Measurements from ENCODE around the gene NOTCH1.

Gene NOTCH1

DNA sequence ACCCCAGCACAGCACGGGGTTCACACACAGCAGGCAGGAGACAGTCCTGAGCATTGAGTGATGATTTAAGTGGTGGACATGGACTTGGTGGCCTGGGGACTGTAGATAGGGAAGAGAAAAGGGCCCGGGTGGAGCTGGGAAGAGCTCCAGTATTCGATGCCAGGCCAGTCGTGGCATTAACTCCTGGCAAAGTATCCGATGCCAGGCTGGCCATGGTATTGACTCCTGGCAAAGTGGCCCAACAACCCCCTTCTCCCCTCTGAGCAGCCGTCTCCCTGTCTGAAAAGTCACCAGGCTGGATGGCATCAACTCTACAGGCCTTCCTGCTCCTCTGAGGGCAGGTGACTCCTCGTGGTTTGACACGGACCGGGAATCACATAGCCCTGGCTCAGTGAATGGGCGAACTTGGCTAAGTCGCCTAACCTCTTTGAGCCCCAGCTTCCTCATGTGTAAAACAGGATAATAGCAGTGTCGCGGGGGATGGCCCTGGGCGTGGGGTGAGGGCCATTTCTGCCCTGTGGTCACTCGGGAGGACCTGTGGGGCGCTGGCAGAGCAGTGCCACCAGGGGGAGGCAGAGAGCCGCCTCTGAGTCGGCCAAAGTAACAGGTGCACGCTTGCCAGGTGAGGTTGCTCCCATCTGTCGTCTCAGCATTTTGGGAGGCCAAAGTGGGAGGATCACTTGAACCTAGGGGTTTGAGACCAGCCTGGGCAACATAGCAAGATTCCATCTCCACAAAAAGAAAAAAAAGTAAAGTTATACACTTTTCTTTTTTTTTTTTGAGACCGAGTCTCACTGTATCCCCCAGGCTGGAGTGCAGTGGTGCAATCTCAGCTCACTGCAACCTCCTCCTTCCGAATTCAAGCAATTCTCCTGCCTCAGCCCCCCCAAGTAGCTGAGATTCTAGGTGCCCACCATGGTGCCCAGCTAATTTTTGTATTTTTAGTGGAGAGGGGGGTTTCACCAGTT, 57.3 kb downstream of the NOTCH1 start:
- TF ChIP-seq, protein P1, sequence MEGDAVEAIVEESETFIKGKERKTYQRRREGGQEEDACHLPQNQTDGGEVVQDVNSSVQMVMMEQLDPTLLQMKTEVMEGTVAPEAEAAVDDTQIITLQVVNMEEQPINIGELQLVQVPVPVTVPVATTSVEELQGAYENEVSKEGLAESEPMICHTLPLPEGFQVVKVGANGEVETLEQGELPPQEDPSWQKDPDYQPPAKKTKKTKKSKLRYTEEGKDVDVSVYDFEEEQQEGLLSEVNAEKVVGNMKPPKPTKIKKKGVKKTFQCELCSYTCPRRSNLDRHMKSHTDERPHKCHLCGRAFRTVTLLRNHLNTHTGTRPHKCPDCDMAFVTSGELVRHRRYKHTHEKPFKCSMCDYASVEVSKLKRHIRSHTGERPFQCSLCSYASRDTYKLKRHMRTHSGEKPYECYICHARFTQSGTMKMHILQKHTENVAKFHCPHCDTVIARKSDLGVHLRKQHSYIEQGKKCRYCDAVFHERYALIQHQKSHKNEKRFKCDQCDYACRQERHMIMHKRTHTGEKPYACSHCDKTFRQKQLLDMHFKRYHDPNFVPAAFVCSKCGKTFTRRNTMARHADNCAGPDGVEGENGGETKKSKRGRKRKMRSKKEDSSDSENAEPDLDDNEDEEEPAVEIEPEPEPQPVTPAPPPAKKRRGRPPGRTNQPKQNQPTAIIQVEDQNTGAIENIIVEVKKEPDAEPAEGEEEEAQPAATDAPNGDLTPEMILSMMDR (IDR thresholded peaks at IDR 0.05), result peak; percentile 94
- Histone ChIP-seq H3K4me3 (no peak overlapping the region), H3K27ac (no peak overlapping the region)
- DNase-seq (ENCODE audit: low spot score), result no peak

DNA sequence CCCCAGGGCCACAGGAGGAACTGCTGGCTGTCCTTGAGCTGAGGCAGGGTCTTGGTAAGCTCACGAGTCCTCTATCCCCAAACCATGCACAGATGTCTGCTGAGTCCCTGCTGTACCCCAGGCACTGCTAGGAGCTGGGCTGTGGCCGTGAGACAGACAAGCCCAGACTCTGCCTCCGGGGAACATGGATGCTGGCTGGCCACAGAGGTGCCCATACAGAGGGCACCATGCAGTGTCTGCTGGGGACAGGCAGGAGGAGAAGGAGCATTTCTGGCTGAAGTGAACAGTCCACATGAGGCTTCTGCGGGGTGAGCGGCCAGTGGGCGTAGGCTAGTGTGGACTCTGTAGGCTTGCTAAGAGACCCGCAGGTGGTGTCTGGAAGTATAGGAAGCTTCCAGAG, 58.2 kb downstream of the NOTCH1 start:
- TF ChIP-seq, protein P1 (IDR thresholded peaks at IDR 0.05), result no peak
- Histone ChIP-seq H3K4me3 (no peak overlapping the region), H3K27ac (no peak overlapping the region)
- no peak for DNase-seq (ENCODE audit: low spot score)

DNA sequence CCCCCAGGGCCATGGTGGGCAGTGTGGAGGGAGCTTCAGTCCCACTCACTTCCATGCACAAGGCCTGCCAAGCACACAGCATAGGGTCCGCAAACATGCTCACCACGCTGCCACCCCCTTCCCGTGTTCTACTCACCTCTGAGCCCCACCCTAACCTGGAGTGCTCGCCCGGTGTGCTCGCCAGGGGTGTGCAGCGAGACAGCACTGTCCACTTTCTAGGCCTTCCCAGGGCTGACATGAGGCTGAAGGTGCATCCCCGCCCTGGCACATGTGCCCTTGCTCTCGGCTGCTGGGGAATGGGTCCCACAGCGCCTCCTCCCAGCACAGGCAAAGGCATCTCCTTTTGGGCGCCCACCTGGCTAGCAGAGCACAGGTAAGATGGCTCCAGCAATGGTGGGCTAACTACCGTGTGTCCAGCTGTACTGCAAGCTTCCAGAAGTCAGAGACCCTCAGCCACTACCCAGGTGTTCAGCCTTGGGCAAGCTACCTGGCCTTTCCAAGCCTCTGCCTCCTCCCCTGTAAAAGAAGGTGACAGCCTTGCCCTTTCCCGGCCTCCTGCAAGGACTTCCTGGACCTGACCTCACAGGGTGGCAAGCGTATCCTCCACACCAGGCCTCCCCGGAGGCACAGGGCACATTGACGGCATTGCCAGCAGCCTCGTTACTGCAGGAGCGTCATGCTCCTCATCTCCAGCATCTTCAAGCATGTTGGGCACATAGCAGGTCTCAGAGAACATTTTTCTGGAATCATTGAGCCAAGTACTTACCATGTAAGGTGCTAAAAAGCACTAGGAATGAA, 58.8 kb downstream of the NOTCH1 start:
- DNase-seq (ENCODE audit: low spot score), result no peak
- Histone ChIP-seq H3K4me3 (no peak overlapping the region), H3K27ac (no peak overlapping the region)
- TF ChIP-seq, protein P1 (IDR thresholded peaks at IDR 0.05), result no peak

DNA sequence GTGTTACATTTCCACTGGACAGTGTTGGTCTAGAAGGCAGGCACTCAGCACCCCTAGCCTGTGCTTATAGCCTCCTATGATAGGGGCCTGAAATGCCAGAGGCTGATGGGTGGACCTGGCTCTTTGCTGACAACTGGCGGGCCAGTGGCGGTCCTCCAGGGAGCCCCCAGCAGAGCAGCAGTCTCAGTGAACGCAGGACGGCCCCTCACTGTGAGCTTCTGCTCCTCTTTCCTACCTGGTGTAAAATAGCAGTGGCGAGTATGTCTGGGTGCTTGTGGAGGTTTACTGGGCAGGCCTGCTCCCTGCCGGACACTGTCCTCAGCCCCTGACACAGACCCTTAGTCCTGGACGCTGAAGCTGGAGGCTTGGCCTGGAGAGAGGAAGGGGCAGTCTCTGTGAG, 59.7 kb downstream of the NOTCH1 start:
- H3K4me3 ChIP-seq, result no peak overlapping the region
- H3K27ac ChIP-seq, result no peak overlapping the region
- no peak for DNase-seq (ENCODE audit: low spot score)
- TF ChIP-seq, protein P1 (IDR thresholded peaks at IDR 0.05), result no peak

DNA sequence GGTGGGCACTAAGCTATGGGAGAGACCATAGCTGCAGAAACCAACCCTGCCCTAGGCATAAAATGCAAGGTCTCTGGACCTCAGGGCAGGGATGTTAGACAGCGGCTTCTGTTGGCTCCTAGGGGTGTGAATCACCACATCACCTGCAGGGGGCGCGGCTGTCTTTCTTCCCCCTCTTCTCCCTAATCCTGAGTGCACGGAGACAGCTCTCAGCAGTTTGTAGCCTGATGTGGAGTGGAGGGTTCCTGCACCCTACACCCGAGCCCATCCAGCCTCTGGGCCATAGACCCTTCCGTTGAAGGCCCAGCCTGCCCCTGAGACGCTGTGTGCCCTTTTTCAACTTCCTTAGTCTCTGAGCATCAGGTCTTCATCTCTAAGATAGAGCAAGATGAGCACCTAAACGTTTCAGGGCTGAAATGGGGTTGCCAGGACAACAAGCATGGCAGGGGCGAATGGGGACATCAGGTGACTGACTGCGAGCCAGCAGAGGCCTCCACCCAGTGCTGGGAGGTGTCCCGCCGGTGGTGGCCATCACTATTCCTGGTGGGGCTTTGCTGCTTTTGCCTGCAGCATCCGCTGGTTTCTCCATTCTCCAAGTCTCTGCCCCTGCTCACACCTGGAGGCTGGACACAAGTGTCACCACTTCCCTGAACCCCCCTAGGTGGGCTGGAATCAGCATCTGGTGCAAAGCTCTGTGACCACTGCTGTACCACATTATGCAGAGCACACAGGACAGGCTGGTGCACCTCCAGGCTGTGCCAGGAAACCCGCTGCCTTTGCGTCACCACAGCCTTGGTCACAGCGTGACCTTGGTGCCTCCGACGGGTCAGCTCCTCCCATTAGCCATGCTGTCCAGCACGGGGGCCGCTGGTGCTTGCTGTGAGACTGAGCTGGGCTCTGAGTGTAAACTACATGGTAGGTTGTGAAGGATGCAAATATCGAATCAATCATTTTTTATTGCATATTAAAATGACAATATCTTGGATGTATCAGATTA, 60.5 kb downstream of the NOTCH1 start:
- TF ChIP-seq, protein P1 (IDR thresholded peaks at IDR 0.05), result peak; percentile 83
- peak; percentile 90 for DNase-seq (ENCODE audit: low spot score)
- no peak overlapping the region for H3K4me3 ChIP-seq
- no peak overlapping the region for H3K27ac ChIP-seq

Data from coronary artery (tissue), 2 donors.